Parathyroid adenoma (tissue), 2 donors: ENCODE data around the gene ISX.

ENCODE experiments used
- H2AFZ ChIP-seq: fragments of 300-600 bp; sonication (generic); one replicate; pipeline ENCODE4 v1.7.0; 2017; ENCODE audit warnings: antibody characterized with exemption, mild to moderate bottlenecking
- H3K27ac ChIP-seq: fragments of 300-600 bp; sonication (generic); one replicate; pipeline ENCODE4 v1.7.0; 2017
- H3K27me3 ChIP-seq: fragments of 300-600 bp; sonication (generic); one replicate; pipeline ENCODE4 v1.7.0; 2017; ENCODE audit warnings: low read length; ENCODE audit not compliant: control insufficient read depth, insufficient read depth
- H3K36me3 ChIP-seq: fragments of 300-600 bp; sonication (generic); one replicate; pipeline ENCODE4 v1.7.0; 2017; ENCODE audit warnings: low read length; ENCODE audit not compliant: control insufficient read depth, insufficient read depth
- H3K4me1 ChIP-seq: fragments of 300-600 bp; sonication (generic); one replicate; pipeline ENCODE4 v1.7.0; 2017; ENCODE audit warnings: control low read depth
- H3K4me2 ChIP-seq: fragments of 300-600 bp; sonication (generic); one replicate; pipeline ENCODE4 v1.7.0; 2017; ENCODE audit warnings: low read length
- H3K4me3 ChIP-seq: fragments of 300-600 bp; sonication (generic); one replicate; pipeline ENCODE4 v1.7.0; 2017; ENCODE audit warnings: low read depth, low read length
- H3K79me2 ChIP-seq: fragments of 300-600 bp; sonication (generic); one replicate; pipeline ENCODE4 v1.7.0; 2017; ENCODE audit warnings: control low read depth
- H3K9ac ChIP-seq: fragments of 300-600 bp; sonication (generic); one replicate; pipeline ENCODE4 v1.7.0; 2017; ENCODE audit warnings: mild to moderate bottlenecking
- H3K9me3 ChIP-seq: fragments of 300-600 bp; sonication (generic); one replicate; pipeline ENCODE4 v1.7.0; 2017; ENCODE audit warnings: low read length; ENCODE audit not compliant: control insufficient read depth
- TF ChIP-seq, protein P1 (sequence below): fragments of 300-600 bp; sonication (generic); IDR thresholded peaks from one replicate; pipeline ENCODE4 v1.7.0; 2017; ENCODE audit warnings: antibody characterized with exemption, mild to moderate bottlenecking
- donor health status: primary hyperparathyroidism.

The ISX gene

DNA sequence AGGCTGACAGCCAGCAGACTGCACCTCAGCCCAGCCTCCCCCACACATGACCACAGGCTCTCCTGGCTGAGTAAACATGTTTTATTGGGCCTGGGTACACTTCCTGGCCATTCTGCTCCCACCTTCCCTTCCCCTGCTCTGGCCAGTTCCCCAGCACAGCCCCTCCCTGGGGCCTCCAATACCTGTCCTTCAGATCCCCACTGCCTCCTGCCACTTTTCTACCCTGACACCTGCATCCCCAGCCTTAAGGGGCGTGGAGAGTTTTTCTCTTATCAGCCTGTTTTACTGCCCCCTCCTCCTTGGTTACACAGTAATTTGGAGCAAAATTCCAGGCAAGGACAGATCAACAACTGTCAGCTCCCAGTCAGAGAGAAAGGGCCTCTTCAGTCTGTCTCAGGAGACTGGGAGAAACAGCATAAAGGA, at the start of gene ISX:
TSS of gene ISX (plus strand) at position 363 of the 423 bp plus-strand sequence. CDS start 930 bp downstream, outside the sequence.
- Histone ChIP-seq H3K4me2 (no peak within 1 kb of the TSS), H3K4me3 (no peak within 1 kb of the TSS), H3K36me3 (no peaks in the 10 kb centered on the region), H3K79me2 (no peaks in the 10 kb centered on the region), H3K9me3 (no peaks in the 10 kb centered on the region), H3K4me1 (no peaks in the 10 kb centered on the region), H2AFZ (no peak within 1 kb of the TSS), H3K27ac (no peak within 1 kb of the TSS), H3K27me3 (no peaks in the 10 kb centered on the region), H3K9ac (no peak within 1 kb of the TSS)
- TF ChIP-seq, protein P1, sequence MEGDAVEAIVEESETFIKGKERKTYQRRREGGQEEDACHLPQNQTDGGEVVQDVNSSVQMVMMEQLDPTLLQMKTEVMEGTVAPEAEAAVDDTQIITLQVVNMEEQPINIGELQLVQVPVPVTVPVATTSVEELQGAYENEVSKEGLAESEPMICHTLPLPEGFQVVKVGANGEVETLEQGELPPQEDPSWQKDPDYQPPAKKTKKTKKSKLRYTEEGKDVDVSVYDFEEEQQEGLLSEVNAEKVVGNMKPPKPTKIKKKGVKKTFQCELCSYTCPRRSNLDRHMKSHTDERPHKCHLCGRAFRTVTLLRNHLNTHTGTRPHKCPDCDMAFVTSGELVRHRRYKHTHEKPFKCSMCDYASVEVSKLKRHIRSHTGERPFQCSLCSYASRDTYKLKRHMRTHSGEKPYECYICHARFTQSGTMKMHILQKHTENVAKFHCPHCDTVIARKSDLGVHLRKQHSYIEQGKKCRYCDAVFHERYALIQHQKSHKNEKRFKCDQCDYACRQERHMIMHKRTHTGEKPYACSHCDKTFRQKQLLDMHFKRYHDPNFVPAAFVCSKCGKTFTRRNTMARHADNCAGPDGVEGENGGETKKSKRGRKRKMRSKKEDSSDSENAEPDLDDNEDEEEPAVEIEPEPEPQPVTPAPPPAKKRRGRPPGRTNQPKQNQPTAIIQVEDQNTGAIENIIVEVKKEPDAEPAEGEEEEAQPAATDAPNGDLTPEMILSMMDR: no peak

DNA sequence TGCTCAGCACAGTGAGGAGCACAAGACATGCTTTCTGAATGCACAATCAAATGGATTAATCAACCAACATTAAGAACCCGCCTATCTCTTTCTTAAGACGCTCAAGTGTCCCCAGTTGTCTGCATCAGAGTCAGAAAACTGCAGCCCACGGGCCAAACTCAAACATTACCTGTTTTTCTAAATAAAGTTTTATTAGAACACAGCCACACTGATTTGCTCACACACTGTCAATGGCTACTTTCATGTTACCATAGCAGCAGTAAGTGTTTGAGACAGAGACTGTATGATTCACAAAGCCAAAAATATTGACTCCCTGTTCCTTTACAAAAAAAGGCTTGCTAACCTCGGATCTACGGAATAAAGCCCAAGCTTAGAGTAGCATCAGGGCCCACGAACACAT, 49.0 kb upstream of the ISX start:
- no peaks in the 10 kb centered on the region for H3K27me3 ChIP-seq
- no peaks in the 10 kb centered on the region for H3K9me3 ChIP-seq
- H3K4me1 ChIP-seq: no peaks in the 10 kb centered on the region
- no peak overlapping the region for H3K4me3 ChIP-seq
- TF ChIP-seq, protein P1: no peak
- no peak overlapping the region for H3K4me2 ChIP-seq
- H3K79me2 ChIP-seq: no peaks in the 10 kb centered on the region
- no peaks in the 10 kb centered on the region for H3K36me3 ChIP-seq
- no peak overlapping the region for H3K9ac ChIP-seq
- H2AFZ ChIP-seq: no peak overlapping the region
- H3K27ac ChIP-seq: no peak overlapping the region

DNA sequence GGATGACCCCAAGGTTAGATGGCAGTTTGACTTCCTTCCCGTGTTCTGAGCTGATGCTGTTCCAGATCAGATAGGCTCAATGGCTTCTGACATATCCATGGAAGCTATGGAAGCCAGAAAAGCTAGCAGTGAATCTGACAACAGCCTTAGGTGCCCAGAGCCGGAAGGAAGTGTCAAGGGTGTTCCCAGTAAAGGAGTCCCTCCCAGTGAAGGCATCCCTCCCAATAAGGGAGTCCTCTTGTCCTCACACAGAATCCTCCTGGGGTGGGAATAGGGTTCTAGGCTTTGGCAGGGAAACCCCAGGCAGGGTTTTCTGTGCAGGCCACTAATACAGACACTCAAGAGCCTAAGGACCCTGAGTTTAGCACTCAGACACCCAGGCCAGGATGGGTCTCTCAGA, 47.0 kb upstream of the ISX start:
- H3K27me3 ChIP-seq: no peaks in the 10 kb centered on the region
- H3K9ac ChIP-seq: no peak overlapping the region
- H3K4me2 ChIP-seq: no peak overlapping the region
- TF ChIP-seq, protein P1: no peak
- H3K36me3 ChIP-seq: no peaks in the 10 kb centered on the region
- no peaks in the 10 kb centered on the region for H3K79me2 ChIP-seq
- no peak overlapping the region for H2AFZ ChIP-seq
- no peak overlapping the region for H3K27ac ChIP-seq
- H3K4me3 ChIP-seq: no peak overlapping the region
- H3K4me1 ChIP-seq: no peaks in the 10 kb centered on the region
- no peaks in the 10 kb centered on the region for H3K9me3 ChIP-seq

DNA sequence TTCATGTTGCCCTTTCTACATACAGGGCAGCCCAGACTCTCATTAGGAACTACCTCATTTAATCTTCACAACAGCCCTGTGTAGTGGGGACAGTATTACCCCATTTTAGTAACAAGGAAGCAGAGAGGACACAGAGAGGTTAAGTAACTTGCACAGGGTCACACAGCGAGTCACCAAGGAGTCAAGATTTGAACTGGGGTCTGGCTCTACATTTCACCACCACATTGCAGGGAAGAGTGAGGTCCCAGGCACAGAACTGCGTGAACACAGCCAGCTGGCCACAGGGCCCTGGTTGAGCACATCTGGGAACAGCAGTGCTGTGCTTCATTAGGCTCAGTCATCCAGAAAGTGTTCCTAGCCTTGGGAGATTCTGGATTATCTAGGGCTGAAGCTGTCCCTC, 45.4 kb upstream of the ISX start:
- H3K4me3 ChIP-seq: no peak overlapping the region
- H3K4me2 ChIP-seq: no peak overlapping the region
- H2AFZ ChIP-seq: no peak overlapping the region
- H3K9me3 ChIP-seq: no peaks in the 10 kb centered on the region
- H3K36me3 ChIP-seq: no peaks in the 10 kb centered on the region
- H3K27ac ChIP-seq: no peak overlapping the region
- no peaks in the 10 kb centered on the region for H3K27me3 ChIP-seq
- no peaks in the 10 kb centered on the region for H3K4me1 ChIP-seq
- TF ChIP-seq, protein P1: no peak
- no peak overlapping the region for H3K9ac ChIP-seq
- H3K79me2 ChIP-seq: no peaks in the 10 kb centered on the region

DNA sequence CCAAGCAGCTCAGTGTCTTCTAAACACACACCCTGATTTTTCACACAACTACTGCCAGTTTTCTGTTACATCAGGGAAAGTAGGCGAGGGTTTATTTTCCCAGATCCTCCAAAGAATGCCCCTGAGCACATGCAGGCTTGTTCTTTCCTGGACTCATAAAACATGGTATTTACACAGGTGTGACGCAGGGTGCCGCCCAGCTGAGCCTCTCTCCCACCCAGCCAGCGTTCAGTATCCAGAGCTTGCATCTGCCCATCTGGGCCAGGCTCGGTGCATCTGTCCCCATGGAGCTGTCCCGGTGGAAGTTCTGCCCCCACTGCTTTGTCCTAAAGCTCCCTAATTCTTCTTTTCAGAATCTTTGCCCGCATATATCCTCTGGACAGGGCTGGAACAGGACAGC, 44.8 kb upstream of the ISX start:
- Histone ChIP-seq H3K9ac (no peak overlapping the region), H3K9me3 (no peaks in the 10 kb centered on the region), H3K27me3 (no peaks in the 10 kb centered on the region), H3K36me3 (no peaks in the 10 kb centered on the region), H3K4me1 (no peaks in the 10 kb centered on the region), H3K4me2 (no peak overlapping the region), H3K4me3 (no peak overlapping the region), H2AFZ (no peak overlapping the region), H3K27ac (no peak overlapping the region), H3K79me2 (no peaks in the 10 kb centered on the region)
- TF ChIP-seq, protein P1: no peak
